Measurements from ENCODE around the gene OR4F15. TPM values are rescaled to one million over a fixed set of nuclear protein-coding genes. Genes with fewer than 3 reads are reported as not detected.
A peak's percentile ranks its signal among the peaks of the same experiment; 100 is the strongest.
"Not testable (repeated sequence)": the region's sequence is repeated elsewhere in the genome, so short reads cannot be mapped to it uniquely, and the experiment has no call there.

The OR4F15 gene
- total and polyA plus RNA-seq, 2 experiments from 2014 or later = not detected

DNA sequence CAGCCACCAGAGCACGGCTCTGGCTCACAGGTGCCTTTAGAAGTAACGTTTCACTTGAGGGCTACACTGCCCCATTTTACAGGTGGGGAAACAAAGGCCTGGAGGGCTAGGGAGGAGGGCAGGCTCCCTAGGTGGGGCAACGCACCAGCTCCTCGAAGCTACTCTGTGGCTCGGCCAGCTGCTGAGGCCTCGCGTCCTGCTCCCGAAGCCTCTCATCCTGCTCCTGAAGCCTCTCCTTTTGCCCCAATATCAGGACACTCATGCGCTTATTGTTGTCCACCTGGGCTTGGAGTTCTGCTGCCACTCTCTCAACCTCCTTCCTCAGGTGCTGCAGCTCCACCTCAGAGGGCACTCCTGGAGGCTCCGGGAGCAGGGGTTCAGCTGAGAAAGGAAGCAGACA, 36.9 kb upstream of the OR4F15 start:
- Histone ChIP-seq H3K27ac (no peak overlapping the region), H3K27me3 (no peaks in the 10 kb centered on the region), H3K9me3 (ENCODE audit: low read depth) (no peaks in the 10 kb centered on the region)

DNA sequence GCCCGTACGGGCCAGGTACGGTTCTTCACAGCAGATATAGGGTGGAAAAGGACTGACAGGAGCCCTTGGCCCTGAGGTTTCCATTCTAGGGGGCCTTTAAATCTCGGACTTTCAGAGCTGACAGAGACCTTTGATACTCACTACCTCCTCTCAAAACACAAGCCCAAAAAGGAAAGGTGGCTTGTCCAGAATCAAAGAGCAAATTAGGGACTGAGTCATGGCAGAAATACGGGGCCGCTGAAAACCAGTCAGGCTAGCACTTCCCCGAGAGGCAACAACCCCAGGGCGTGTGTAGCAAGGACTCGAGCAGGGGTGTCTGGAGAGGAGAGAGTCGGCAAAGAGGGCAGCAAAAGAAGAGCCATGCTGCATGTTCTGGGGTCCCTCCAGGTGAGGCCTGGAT, 33.4 kb upstream of the OR4F15 start:
- not testable (repeated sequence) for H3K27me3 ChIP-seq; H3K4me1 ChIP-seq (ENCODE audit: low read depth); DNase-seq (ENCODE audit: low read depth in 1 of 2, low spot score in 1 of 2); H3K9me3 ChIP-seq (ENCODE audit: low read depth); H3K4me3 ChIP-seq; H3K36me3 ChIP-seq; H3K27ac ChIP-seq

More for the DNA sequence above, 36.9 kb upstream of the OR4F15 start:
- TF ChIP-seq, protein P1, sequence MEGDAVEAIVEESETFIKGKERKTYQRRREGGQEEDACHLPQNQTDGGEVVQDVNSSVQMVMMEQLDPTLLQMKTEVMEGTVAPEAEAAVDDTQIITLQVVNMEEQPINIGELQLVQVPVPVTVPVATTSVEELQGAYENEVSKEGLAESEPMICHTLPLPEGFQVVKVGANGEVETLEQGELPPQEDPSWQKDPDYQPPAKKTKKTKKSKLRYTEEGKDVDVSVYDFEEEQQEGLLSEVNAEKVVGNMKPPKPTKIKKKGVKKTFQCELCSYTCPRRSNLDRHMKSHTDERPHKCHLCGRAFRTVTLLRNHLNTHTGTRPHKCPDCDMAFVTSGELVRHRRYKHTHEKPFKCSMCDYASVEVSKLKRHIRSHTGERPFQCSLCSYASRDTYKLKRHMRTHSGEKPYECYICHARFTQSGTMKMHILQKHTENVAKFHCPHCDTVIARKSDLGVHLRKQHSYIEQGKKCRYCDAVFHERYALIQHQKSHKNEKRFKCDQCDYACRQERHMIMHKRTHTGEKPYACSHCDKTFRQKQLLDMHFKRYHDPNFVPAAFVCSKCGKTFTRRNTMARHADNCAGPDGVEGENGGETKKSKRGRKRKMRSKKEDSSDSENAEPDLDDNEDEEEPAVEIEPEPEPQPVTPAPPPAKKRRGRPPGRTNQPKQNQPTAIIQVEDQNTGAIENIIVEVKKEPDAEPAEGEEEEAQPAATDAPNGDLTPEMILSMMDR (IDR thresholded peaks at IDR 0.05; ENCODE audit: low read depth, low read length) = no peak
- no peaks in the 10 kb centered on the region for H3K36me3 ChIP-seq
- no peak overlapping the region for H3K4me3 ChIP-seq
- H3K4me1 ChIP-seq (ENCODE audit: low read depth) = no peaks in the 10 kb centered on the region
- no peak for DNase-seq (ENCODE audit: low read depth in 1 of 2, low spot score in 1 of 2)

DNA sequence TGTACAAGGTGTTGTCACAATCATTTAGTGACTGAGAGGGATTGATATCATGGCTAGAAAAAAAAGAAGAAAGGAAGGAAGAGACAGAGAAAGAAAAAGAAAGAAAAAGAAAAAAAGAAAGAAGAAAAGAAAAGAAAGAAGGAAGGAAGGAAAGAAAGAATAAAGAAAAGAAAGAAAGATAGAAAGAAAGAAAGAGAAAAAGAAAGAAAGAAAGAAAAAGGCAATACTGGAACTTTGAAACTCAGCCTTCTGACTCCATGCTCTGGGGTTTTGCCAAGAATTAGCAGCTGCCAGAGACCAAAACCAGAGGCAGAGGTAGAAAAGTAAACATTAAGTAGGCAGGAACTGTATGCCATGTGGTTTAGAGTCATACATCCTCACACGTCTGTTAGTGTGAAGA, 31.8 kb upstream of the OR4F15 start:
- not testable (repeated sequence) for H3K4me3 ChIP-seq; H3K27ac ChIP-seq; H3K36me3 ChIP-seq; H3K9me3 ChIP-seq (ENCODE audit: low read depth); H3K27me3 ChIP-seq; H3K4me1 ChIP-seq (ENCODE audit: low read depth)
- DNase-seq (ENCODE audit: low read depth in 1 of 2, low spot score in 1 of 2) = peak in 1 of 2 donors; percentile 4

DNA sequence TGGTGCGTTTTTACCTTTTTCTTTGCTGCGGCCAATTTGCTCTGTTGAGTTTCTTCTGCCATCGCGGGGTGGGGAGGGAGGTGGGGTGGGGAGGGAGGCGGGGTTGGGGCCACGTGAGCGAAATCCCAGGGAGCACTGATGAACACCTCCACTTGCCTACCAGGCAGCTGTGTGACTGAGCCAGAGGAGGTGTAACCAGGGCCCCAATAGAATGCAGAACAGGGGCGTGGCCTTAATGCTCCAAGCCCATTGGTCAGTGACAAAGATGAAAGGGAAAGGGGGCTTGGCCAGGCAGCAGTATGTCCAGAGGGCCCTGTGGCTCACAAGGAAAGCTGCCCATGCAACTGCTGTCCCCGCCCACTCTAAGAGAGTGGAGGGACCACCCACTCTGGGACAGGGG, 30.1 kb upstream of the OR4F15 start:
- TF ChIP-seq, protein P1 (IDR thresholded peaks at IDR 0.05; ENCODE audit: low read depth, low read length) = no peak
- H3K27me3 ChIP-seq = peaks cover 15% of the 10 kb centered on the region
- no peak for DNase-seq (ENCODE audit: low read depth in 1 of 2, low spot score in 1 of 2)
- H3K4me3 ChIP-seq = no peak overlapping the region
- no peaks in the 10 kb centered on the region for H3K9me3 ChIP-seq (ENCODE audit: low read depth)
- no peaks in the 10 kb centered on the region for H3K36me3 ChIP-seq
- H3K4me1 ChIP-seq (ENCODE audit: low read depth) = no peaks in the 10 kb centered on the region
- no peak overlapping the region for H3K27ac ChIP-seq

DNA sequence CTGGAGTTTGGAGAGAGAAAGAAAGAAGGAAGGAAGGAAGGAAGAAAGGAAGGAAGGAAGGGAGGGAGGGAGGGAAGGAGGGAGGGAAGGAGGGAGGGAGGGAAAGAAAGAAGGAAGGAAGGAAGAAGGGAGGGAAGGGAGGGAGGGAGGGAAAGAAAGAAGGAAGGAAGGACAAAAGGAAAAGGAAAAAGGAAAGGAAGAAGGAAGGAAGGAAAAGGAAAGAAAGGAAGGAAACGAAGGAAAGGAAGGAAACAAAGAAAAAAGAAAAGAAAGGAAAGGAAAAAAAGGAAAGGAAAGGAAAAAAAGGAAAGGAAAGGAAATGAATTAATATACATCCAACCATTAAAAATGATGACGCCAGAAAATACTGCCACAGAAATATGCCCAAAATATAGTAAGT, 27.4 kb upstream of the OR4F15 start:
- DNase-seq (ENCODE audit: low read depth in 1 of 2, low spot score in 1 of 2) = no peak
- no peak overlapping the region for H3K4me3 ChIP-seq
- H3K27me3 ChIP-seq = peaks cover 15% of the 10 kb centered on the region
- no peaks in the 10 kb centered on the region for H3K36me3 ChIP-seq
- H3K9me3 ChIP-seq (ENCODE audit: low read depth) = no peaks in the 10 kb centered on the region
- no peaks in the 10 kb centered on the region for H3K4me1 ChIP-seq (ENCODE audit: low read depth)
- TF ChIP-seq, protein P1 (IDR thresholded peaks at IDR 0.05; ENCODE audit: low read depth, low read length) = no peak
- H3K27ac ChIP-seq = no peak overlapping the region

DNA sequence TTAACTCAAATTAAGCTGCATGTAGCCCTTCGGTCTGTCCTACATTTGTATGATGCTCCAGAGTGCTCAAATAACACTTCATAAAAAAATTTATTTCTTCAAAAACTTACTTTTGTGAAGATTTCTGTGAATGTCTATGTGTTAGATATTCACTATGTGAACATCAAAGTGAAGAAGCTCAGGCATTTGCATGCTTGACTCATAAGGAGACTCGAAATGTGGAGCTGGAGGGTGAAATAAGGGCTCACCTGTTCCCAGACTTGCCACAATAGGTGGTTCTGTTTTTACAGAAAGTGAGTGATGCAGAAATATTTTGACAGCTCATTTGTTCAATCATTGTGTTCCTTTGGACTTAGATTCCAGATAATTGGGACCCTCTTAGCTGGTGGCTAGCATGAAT, 25.6 kb upstream of the OR4F15 start:
- H3K4me1 ChIP-seq (ENCODE audit: low read depth); DNase-seq (ENCODE audit: low read depth in 1 of 2, low spot score in 1 of 2): not testable (repeated sequence)

DNA sequence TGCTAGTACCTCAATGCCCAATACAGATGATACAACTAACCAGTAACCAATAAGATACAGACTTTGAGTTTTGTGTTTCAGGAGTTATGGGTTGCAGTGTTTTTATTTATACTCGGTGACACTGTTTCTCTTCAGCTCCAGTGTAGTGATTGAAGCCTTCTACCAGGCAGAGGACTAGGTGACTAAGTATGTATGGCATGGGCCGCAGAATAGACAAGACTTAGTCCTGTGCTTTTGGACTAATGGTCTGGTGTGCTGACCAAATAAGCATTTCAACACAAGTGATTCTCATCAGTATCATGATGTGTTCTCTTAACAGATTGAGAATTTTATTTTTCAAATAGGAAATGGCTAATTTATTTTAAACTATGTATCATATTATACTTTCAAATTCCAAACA, 24.0 kb upstream of the OR4F15 start:
- H3K4me1 ChIP-seq (ENCODE audit: low read depth); H3K36me3 ChIP-seq; H3K9me3 ChIP-seq (ENCODE audit: low read depth); DNase-seq (ENCODE audit: low read depth in 1 of 2, low spot score in 1 of 2); H3K4me3 ChIP-seq; H3K27ac ChIP-seq: not testable (repeated sequence)
- peaks cover 15% of the 10 kb centered on the region for H3K27me3 ChIP-seq

More for the DNA sequence above, 25.6 kb upstream of the OR4F15 start:
- H3K27ac ChIP-seq; H3K9me3 ChIP-seq (ENCODE audit: low read depth); H3K36me3 ChIP-seq; H3K4me3 ChIP-seq: not testable (repeated sequence)
- peaks cover 15% of the 10 kb centered on the region for H3K27me3 ChIP-seq

DNA sequence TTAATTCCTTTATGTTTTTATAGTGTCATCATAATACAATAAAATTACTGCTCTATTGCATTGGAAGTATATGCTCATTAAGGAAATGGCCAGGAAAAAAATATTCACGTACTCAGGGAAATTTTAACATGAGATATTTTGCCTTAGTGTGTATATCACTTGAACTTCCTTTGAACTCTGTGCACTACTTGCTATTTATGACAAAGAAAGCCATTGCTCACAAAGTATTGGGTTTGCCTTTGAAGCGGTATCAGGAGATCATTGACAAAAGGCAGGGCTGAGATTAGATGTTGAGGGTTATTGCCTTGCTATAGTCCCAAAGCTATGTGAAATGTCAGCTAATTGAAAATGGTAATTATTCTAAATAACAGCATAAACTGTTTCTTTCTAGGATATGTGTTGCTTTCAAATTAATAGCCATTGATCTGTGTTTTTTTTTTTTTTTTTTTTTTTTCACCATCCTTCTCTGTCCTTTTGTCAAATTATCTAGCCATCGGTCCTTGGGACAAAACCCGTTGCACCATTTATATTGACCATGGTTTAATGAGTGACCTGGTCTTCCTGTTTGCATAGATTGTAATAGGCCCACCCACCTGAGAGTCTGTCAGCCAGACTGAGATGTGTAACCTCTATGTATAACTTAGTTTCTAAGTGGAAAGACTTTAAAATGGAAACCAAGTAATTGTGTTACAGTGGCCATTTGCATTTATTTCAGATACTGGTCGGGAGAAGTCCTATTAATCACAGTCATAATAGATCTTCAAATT, 23.3 kb upstream of the OR4F15 start:
- not testable (repeated sequence) for DNase-seq (ENCODE audit: low read depth in 1 of 2, low spot score in 1 of 2)

DNA sequence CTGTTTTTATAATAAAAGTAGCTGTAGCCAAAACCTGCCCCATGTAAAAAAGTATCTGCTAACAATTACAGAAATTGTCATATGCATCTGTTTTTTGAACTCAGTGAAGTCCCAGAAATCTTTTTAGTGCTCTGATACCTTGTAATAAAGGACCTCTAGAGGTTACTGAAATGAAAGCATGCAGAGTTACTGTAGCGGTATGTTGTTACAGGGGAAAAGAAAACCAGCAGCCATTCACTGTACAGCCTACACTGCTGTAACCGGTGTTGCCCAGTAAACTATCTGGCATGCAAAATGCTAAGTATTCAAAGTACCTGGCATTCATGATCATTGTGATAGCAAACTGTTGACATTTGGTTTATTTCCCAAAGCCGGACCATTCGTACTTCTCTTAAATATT, 21.3 kb upstream of the OR4F15 start:
- H3K4me1 ChIP-seq (ENCODE audit: low read depth); H3K27me3 ChIP-seq; H3K27ac ChIP-seq; DNase-seq (ENCODE audit: low read depth in 1 of 2, low spot score in 1 of 2); H3K36me3 ChIP-seq; H3K9me3 ChIP-seq (ENCODE audit: low read depth); H3K4me3 ChIP-seq: not testable (repeated sequence)

More for the DNA sequence above, 23.3 kb upstream of the OR4F15 start:
- not testable (repeated sequence) for H3K36me3 ChIP-seq; H3K27ac ChIP-seq; H3K9me3 ChIP-seq (ENCODE audit: low read depth); H3K4me1 ChIP-seq (ENCODE audit: low read depth); H3K4me3 ChIP-seq
- peaks cover 14% of the 10 kb centered on the region for H3K27me3 ChIP-seq

DNA sequence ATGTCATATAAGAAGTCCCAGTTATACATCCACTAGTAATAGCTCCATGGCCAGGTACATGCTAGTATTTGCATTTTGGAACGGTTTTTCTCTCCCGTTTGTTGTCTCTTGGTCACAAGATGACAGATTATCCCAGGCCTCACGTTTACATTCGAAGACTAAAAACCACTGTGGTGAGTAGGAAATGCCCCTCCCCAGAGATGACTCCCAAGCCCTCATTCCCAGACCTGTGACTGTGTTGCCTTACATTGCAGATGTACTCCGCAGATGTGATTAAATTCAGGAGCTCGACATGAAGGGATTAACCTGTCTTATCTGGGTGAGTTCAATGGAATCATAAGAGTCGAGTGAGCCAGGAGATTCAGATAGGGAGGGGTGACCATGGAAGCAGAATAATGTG, 18.0 kb upstream of the OR4F15 start:
- H3K4me1 ChIP-seq (ENCODE audit: low read depth); H3K9me3 ChIP-seq (ENCODE audit: low read depth); H3K27ac ChIP-seq; H3K4me3 ChIP-seq; H3K36me3 ChIP-seq; DNase-seq (ENCODE audit: low read depth in 1 of 2, low spot score in 1 of 2); H3K27me3 ChIP-seq: not testable (repeated sequence)
